DND-41 (cell line): ENCODE measurements around the gene FKBP2.

ENCODE experiments used
- ATAC-seq: fragments of 200-7000 bp; cut with Tn5 transposase; 3 replicates; pipeline ENCODE4 v1.9.1; 2021; ENCODE audit warnings: low read depth; ENCODE audit not compliant: insufficient read depth
- DNase-seq: peaks from one replicate; pipeline ENCODE4 v3.0.0-alpha.2; 2020
- H2AFZ ChIP-seq: 2 replicates; pipeline ENCODE4 v1.6.0; 2012; ENCODE audit warnings: low read depth, low read length
- H3K27ac ChIP-seq: 2 replicates; pipeline ENCODE4 v1.5.1; 2012; ENCODE audit warnings: low read length, inconsistent platforms
- H3K27me3 ChIP-seq: fragments of 200-600 bp; sonication (generic); 2 replicates; pipeline ENCODE4 v1.6.0; 2012; ENCODE audit warnings: low read length, mild to moderate bottlenecking, inconsistent platforms; ENCODE audit not compliant: insufficient read depth, poor library complexity
- H3K36me3 ChIP-seq: 2 replicates; pipeline ENCODE4 v1.5.1; 2012; ENCODE audit warnings: low read length, inconsistent platforms; ENCODE audit not compliant: insufficient read depth
- H3K4me1 ChIP-seq: 2 replicates; pipeline ENCODE4 v1.5.1; 2012; ENCODE audit warnings: mild to moderate bottlenecking, low read length; ENCODE audit not compliant: insufficient read depth
- H3K4me2 ChIP-seq: 2 replicates; pipeline ENCODE4 v1.6.0; 2012; ENCODE audit warnings: mild to moderate bottlenecking, moderate library complexity, low read length, inconsistent platforms; ENCODE audit not compliant: insufficient read depth
- H3K4me3 ChIP-seq, 2 experiments: fragments of 200-600 bp in 1 of 2; shearing (Covaris generic) in 1 of 2; 2 replicates each; pipeline ENCODE4 v1.5.1; 2012 to 2016; ENCODE audit warnings: inconsistent platforms in 2 of 2, low read length in 2 of 2, mild to moderate bottlenecking in 2 of 2, low read depth in 1 of 2, moderate library complexity in 1 of 2
- H3K79me2 ChIP-seq: 2 replicates; pipeline ENCODE4 v1.6.0; 2012; ENCODE audit warnings: low read length, inconsistent platforms; ENCODE audit not compliant: insufficient read depth
- H3K9ac ChIP-seq: 2 replicates; pipeline ENCODE4 v1.6.0; 2012; ENCODE audit warnings: low read depth, mild to moderate bottlenecking, inconsistent platforms, low read length, moderate library complexity
- H3K9me3 ChIP-seq: 2 replicates; pipeline ENCODE4 v1.5.1; 2012; ENCODE audit warnings: low read length, moderate library complexity, mild to moderate bottlenecking, inconsistent platforms; ENCODE audit not compliant: insufficient read depth, severe bottlenecking
- H4K20me1 ChIP-seq: 2 replicates; pipeline ENCODE4 v1.6.0; 2012; ENCODE audit warnings: low read length; ENCODE audit not compliant: insufficient read depth
- EZH2 ChIP-seq: IDR thresholded peaks from 3 replicates; pipeline ENCODE4 v1.6.1; 2012; ENCODE audit warnings: borderline replicate concordance, low read depth, mild to moderate bottlenecking, moderate library complexity, low read length, inconsistent platforms; ENCODE audit not compliant: severe bottlenecking
- TF ChIP-seq, protein P1 (sequence below): IDR thresholded peaks from 2 replicates; pipeline ENCODE4 v1.5.1; 2012; ENCODE audit warnings: borderline replicate concordance, low read length, moderate library complexity, mild to moderate bottlenecking; ENCODE audit not compliant: poor library complexity, severe bottlenecking; ENCODE audit errors: extremely low read depth

The FKBP2 gene

DNA sequence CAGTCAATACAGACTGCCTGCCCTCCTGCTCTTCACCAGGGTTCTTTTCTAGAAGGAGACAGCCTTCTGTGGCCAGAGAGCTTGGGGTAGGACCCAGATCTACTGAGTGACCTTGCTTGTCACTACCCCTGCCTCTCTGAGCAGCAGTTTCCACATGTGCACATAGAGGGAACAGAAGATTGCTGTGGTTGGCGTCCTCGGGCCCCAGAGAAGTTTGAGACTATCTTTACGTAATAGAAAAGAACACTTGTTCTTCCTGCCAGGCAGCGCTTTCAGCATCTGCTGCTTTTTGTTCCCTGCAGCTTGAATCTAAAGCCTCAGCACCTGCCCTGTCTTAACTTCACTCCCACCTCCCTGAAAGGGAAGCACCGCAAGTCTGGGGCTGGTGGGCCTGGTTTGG lies 1.9 kb upstream of the FKBP2 start:
- no peak overlapping the region for H3K27ac ChIP-seq
- peaks cover 41% of the 10 kb centered on the region for H3K79me2 ChIP-seq
- no peaks in the 10 kb centered on the region for H3K9me3 ChIP-seq
- no peak for ATAC-seq
- H3K4me3 ChIP-seq, result no peak overlapping the region
- DNase-seq, result no peak
- H3K36me3 ChIP-seq, result peaks cover 54% of the 10 kb centered on the region
- H2AFZ ChIP-seq, result no peak overlapping the region
- no peak overlapping the region for H3K4me2 ChIP-seq
- peaks cover 55% of the 10 kb centered on the region for H3K4me1 ChIP-seq
- no peaks in the 10 kb centered on the region for H3K27me3 ChIP-seq
- H3K9ac ChIP-seq, result 0 out of 2 replicates have a peak overlapping the region, but pooled peaks have one; percentile 5
- peaks cover 30% of the 10 kb centered on the region for H4K20me1 ChIP-seq
- no peak for TF ChIP-seq EZH2
- TF ChIP-seq, protein P1, sequence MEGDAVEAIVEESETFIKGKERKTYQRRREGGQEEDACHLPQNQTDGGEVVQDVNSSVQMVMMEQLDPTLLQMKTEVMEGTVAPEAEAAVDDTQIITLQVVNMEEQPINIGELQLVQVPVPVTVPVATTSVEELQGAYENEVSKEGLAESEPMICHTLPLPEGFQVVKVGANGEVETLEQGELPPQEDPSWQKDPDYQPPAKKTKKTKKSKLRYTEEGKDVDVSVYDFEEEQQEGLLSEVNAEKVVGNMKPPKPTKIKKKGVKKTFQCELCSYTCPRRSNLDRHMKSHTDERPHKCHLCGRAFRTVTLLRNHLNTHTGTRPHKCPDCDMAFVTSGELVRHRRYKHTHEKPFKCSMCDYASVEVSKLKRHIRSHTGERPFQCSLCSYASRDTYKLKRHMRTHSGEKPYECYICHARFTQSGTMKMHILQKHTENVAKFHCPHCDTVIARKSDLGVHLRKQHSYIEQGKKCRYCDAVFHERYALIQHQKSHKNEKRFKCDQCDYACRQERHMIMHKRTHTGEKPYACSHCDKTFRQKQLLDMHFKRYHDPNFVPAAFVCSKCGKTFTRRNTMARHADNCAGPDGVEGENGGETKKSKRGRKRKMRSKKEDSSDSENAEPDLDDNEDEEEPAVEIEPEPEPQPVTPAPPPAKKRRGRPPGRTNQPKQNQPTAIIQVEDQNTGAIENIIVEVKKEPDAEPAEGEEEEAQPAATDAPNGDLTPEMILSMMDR, result no peak

GRCh38 chr11:64239662-64240434 lies 1.0 kb upstream of the FKBP2 start:
- peaks cover 45% of the 10 kb centered on the region for H3K79me2 ChIP-seq
- TF ChIP-seq EZH2, result no peak
- TF ChIP-seq, protein P1, result no peak
- H3K4me3 ChIP-seq, result peak overlapping the region; percentile 20 to 65; a peak in 3 of 4 replicates
- H2AFZ ChIP-seq, result peak overlapping the region; percentile 78
- peaks cover 35% of the 10 kb centered on the region for H4K20me1 ChIP-seq
- DNase-seq (no peak), ATAC-seq (no peak)
- H3K9me3 ChIP-seq, result no peaks in the 10 kb centered on the region
- peak overlapping the region; percentile 67 for H3K9ac ChIP-seq
- peak overlapping the region; percentile 87 for H3K27ac ChIP-seq
- no peaks in the 10 kb centered on the region for H3K27me3 ChIP-seq
- H3K4me2 ChIP-seq, result peak overlapping the region; percentile 93
- H3K4me1 ChIP-seq, result peaks cover 60% of the 10 kb centered on the region
- H3K36me3 ChIP-seq, result peaks cover 62% of the 10 kb centered on the region

DNA sequence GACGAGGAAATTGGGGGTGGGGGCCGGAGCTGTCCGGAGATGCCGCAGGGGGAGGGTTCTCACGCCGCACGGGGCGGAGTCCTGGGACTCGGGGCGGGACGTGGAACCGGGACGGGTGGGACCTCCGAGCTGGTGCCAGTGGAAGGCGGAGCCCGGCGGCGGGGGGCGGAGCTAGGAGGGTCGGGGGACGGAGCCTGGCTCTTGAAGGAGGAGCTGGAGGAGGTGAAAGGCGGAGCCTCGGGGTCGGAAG lies 271 bp downstream of the FKBP2 start:
- TF ChIP-seq, protein P1, result no peak
- no peak for TF ChIP-seq EZH2
- peak overlapping the region; percentile 93 for H3K4me2 ChIP-seq
- H3K4me3 ChIP-seq, result peak overlapping the region; percentile 20 to 65
- no peaks in the 10 kb centered on the region for H3K9me3 ChIP-seq
- H4K20me1 ChIP-seq, result peaks cover 32% of the 10 kb centered on the region
- H3K36me3 ChIP-seq, result peaks cover 59% of the 10 kb centered on the region
- ATAC-seq (peak; percentile 77), DNase-seq (no peak)
- H3K4me1 ChIP-seq, result peaks cover 58% of the 10 kb centered on the region
- peaks cover 45% of the 10 kb centered on the region for H3K79me2 ChIP-seq
- peak overlapping the region; percentile 87 for H3K27ac ChIP-seq
- peak overlapping the region; percentile 78 for H2AFZ ChIP-seq
- peak overlapping the region; percentile 67 for H3K9ac ChIP-seq
- H3K27me3 ChIP-seq, result no peaks in the 10 kb centered on the region
